LNCaP clone FGC (cell line): ENCODE data around the gene RIOK2.

Source experiments
- DNase-seq: peaks from one replicate; pipeline ENCODE4 v3.0.0-alpha.2; 2011; ENCODE audit warnings: low read depth
- H3K4me3 ChIP-seq: 2 replicates; pipeline ENCODE4 v1.5.1; 2011; ENCODE audit warnings: mild to moderate bottlenecking, low read depth, low read length, control low read depth
- CTCF ChIP-seq: IDR thresholded peaks from 2 replicates; pipeline ENCODE4 v1.5.1; 2012; ENCODE audit warnings: mild to moderate bottlenecking; ENCODE audit not compliant: control insufficient read depth, insufficient read depth; ENCODE audit errors: extremely low read depth

RIOK2 gene

GRCh38 chr5:97183100-97183929, at the start of gene RIOK2:
Gene RIOK2 (minus strand): TSS chr5:97183247. CDS start chr5:97183191, 56 bp downstream.
- no peak for TF ChIP-seq CTCF
- DNase-seq: peak; percentile 94
- peak within 1 kb of the TSS; percentile 96 for H3K4me3 ChIP-seq

- H3K4me3 ChIP-seq: no peak overlapping the region
- TF ChIP-seq CTCF: peak; percentile 84
- DNase-seq: peak; percentile 58
Observed at GRCh38 chr5:97231025-97231636, 48.1 kb upstream of the RIOK2 start.

- TF ChIP-seq CTCF: no peak
- H3K4me3 ChIP-seq: no peak overlapping the region
- no peak for DNase-seq
Observed at GRCh38 chr5:97229688-97230285, 46.7 kb upstream of the RIOK2 start.

- TF ChIP-seq CTCF: no peak
- no peak for DNase-seq
- H3K4me3 ChIP-seq: no peak overlapping the region
Observed at GRCh38 chr5:97229196-97229595, 46.1 kb upstream of the RIOK2 start.

- no peak for DNase-seq
- TF ChIP-seq CTCF: no peak
- H3K4me3 ChIP-seq: no peak overlapping the region
Observed at GRCh38 chr5:97225222-97225621, 42.2 kb upstream of the RIOK2 start.

GRCh38 chr5:97224112-97224750, 41.2 kb upstream of the RIOK2 start:
- no peak for TF ChIP-seq CTCF
- DNase-seq: no peak
- no peak overlapping the region for H3K4me3 ChIP-seq
